ENCODE data around the gene TPSD1.

DNA sequence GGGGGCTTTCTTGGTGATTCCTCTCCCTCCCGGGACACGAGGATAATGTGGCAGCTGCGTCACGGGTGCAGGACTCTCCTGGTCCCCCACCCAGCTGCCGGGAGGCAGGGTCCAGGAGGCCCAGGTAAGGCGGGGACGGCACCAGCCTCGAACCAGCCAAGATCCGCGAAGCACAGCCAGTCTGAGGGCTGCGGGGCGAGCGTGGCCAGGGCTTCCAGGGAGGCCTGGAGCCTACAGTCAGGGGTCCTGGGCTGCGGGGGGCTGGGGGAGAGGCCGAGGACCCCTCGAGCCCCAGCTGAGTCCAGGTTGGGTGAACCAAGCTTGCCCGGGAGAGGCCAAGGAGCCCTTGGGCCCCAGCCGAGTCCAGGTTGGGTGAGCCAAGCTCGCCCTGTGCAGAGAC lies 10.0 kb downstream of the TPSD1 start:
- TF ChIP-seq POLR2A (IDR thresholded peaks at IDR 0.05; ENCODE audit: low read length) (no peak), GATA1 (IDR thresholded peaks at IDR 0.05; ENCODE audit: low read depth, low read length) (no peak)

All from erythroblast (primary cell).